ENCODE measurements around the gene IFNLR1.

DNA sequence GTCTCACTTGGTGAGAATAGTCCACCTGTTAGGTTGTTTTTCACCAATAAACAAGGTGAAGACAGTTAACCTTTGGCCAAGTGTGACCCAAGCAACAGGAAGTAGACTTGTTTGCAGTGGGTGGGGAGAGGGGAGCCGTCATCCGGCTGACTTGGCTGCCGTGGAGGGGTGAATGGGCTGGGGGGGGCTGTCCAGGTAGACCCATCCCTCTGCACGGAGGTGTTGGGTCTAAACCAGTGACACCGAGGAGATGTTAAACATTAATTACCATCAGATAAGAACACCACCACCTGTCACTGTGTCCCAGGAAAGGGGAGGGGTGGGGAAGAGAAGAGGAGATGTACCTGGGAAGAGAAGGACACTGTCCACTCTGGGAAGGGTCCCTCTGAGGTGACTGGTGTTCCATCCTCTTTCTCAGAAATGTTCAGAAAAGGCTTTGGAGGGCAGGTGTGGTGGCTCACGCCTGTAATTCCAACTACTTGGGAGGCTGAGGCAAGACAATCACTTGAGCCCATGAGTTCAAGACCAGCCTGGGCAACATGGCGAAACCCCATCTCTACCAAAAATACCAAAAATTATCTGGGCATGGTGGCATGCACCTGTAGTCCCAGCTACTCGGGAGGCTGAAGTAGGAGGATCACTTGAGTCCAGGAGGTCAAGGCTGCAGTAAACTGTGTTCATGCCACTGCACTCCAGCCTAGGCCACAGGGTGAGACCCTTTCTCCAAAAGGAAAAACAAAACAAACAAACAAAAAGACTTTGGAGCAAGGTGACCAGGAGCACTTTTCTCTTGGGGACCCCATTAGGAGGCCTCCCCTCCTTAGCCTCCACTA lies 68.5 kb downstream of the IFNLR1 start:
- TF ChIP-seq, protein P1, sequence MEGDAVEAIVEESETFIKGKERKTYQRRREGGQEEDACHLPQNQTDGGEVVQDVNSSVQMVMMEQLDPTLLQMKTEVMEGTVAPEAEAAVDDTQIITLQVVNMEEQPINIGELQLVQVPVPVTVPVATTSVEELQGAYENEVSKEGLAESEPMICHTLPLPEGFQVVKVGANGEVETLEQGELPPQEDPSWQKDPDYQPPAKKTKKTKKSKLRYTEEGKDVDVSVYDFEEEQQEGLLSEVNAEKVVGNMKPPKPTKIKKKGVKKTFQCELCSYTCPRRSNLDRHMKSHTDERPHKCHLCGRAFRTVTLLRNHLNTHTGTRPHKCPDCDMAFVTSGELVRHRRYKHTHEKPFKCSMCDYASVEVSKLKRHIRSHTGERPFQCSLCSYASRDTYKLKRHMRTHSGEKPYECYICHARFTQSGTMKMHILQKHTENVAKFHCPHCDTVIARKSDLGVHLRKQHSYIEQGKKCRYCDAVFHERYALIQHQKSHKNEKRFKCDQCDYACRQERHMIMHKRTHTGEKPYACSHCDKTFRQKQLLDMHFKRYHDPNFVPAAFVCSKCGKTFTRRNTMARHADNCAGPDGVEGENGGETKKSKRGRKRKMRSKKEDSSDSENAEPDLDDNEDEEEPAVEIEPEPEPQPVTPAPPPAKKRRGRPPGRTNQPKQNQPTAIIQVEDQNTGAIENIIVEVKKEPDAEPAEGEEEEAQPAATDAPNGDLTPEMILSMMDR (IDR thresholded peaks at IDR 0.05), result no peak
- no peak for TF ChIP-seq POLR2A (IDR thresholded peaks at IDR 0.05)
- no peak for TF ChIP-seq POLR2AphosphoS5 (IDR thresholded peaks at IDR 0.05)
- TF ChIP-seq EP300 (IDR thresholded peaks at IDR 0.05), result no peak
